Stimulated activated CD8-positive, alpha-beta memory T cell treated with anti-CD3 and anti-CD28 coated beads, Interleukin-4, amount 100 ng/mL, for 1 hour (primary cell): ENCODE measurements around the gene SFR1.

Experiments
- DNase-seq, 2 donors: peaks; one replicate each; pipeline ENCODE4 v3.0.0-alpha.2; 2020; ENCODE audit warnings: low read depth in 2 of 2, low spot score in 1 of 2

Gene SFR1, protein sequence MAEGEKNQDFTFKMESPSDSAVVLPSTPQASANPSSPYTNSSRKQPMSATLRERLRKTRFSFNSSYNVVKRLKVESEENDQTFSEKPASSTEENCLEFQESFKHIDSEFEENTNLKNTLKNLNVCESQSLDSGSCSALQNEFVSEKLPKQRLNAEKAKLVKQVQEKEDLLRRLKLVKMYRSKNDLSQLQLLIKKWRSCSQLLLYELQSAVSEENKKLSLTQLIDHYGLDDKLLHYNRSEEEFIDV

DNA sequence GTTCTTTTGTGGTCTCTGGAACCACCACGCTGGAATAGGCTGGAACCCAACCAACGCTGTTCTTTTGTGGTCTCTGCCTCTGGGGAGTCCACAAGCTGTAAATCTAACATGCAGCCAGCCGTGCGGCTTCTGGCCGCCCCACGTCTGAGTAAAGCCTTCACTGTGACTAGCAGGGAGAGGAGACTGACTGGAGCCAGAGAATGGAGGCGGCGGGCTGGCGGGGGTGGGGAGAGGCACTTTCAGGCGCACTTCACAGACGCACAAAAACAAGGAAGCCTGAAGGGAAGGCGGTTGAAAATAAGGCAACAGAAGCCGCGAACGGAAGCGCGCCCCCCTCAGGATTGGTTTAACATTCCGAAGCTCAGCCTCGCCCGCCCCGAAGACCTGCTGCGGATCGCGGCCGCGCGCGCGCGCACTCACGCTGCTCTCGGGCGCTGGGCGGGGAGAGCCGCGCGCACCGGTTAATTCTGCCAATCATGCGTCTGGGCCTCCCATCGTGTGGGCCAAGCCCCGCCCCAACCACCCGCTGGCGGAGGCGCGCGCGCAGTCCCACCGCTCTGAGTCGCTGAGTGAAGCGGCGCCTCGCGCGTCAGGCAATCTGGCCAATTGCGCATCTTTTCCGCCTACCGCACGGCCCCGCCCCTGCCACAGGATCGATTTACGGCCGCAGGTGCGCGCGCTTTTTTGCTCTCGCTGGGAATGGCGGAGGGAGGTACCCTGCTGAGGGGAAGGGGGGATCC lies at the start of gene SFR1:
Gene SFR1, plus strand, starts transcription at position 687 of the 740 bp plus-strand sequence. Its CDS starts 13 bp downstream, at position 700.
- peak; percentile 91 to 99 for DNase-seq

DNA sequence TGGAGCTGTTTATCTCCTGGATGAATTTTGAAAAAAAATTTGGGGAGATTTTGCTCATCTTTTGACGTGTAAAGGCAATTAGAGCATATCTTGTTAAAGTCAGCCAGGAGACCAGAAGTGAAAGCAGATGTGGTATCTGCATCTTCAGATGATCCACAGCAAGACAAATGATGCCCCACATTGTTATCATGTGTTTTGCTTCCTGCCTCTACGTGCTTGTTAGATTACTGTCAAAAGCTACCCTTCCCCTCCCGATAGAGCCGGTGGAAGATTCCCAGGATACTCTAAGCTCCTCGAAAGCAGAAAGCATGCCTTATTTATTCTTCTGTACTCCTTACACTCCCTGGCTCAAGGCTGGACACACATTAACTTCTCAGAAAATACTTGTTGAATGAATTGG lies 49.2 kb upstream of the SFR1 start:
- no peak for DNase-seq

DNA sequence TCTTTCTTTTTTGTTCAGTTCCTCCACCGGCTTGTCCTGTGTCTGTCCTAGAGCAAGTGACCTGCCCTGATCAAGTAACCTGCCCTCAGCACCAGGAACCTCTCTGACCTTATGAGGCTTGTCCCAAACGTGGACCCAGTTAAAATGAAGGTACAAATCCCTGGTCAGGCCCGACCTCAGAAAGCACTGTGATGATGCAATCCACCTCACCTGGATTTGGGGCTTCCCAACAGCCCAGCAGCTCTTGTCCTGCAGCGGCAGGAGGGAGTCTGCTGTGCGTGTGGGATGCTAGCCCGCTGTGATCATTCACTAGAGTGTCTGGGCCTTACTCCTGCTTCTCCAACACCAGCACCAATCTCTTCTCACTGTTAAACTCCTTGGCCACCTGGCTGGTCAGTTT lies 47.5 kb upstream of the SFR1 start:
- no peak for DNase-seq

DNA sequence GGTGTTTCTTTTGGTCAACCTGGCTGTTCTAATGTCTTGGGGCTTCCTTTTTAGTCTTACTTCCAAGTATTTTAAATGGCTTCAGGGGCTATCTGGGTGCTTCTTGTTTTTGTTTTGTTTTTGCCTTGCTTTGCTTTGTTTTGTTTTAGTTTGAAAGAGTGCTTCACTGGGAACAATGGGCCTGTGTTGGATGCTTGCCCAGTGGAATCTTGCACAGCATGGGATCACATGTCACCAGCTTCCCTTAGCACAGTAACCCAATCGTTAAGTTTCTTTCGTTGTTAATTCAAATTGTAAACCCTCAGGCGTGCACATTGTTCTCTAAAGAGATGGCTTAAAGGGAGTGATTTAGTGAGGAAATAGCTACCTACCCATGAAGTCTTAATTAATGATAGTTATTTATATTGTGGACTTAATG lies 45.2 kb upstream of the SFR1 start:
- no peak for DNase-seq

DNA sequence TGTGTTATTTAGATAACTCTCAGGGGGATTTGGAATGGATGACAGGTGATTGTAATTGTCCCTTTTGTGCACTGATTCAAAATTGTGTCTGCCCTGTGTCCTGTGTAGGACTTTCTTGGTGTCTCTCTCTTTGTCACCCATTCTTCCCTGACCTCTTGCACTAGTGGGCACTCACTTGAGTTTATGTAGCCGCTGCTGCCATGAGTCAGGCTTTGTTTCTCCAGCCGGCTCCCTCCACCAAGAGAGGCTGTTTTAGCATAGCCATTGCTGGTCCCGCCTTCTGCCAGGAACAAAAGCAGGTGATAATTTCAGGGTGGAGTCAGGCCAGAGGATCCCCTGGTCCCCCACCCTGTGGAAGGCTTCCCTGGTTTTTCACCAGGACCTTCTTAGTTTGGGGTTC lies 44.7 kb upstream of the SFR1 start:
- DNase-seq, result no peak

DNA sequence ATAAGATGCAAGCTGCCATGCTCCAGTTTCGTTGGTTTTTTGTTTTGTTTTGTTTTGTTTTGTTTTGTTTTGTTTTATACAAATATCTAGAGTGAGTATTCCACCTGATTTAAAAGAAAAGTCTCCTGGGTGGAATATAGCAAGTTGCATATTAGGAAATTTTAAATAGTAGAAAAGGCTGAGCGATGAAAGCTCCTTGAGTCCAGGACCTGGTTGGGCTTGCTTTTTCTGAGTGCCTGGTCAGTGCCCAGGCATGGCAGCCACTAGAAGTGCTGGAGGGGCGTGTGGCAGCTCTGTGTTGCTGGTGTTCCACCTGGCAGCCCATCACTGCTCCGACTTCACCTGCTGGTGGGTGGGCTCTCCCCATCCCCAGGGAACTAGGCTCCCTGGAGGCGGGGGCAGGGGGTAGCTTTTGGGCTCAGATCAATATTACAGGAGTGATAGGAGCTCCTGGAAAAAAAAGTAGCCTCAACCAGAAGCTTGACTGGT lies 44.3 kb upstream of the SFR1 start:
- no peak for DNase-seq

DNA sequence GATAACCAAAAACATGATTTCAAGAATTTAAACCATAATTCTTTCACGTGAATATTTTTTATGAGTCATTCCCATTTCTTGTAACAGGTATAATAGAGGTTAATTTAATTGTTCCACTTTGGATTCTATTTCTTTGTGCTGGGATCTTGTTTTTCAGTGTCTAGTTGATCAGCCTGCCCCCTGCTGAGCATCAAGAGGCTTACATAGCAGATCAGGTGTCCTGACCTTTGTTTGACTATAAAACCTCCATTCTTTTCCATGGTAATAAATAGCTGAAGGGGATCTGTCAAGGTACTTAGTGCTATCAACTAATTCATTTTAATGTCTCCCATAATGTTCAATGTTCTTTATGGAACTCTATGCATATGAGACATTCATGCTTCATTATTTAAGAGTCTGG lies 41.2 kb upstream of the SFR1 start:
- no peak for DNase-seq

DNA sequence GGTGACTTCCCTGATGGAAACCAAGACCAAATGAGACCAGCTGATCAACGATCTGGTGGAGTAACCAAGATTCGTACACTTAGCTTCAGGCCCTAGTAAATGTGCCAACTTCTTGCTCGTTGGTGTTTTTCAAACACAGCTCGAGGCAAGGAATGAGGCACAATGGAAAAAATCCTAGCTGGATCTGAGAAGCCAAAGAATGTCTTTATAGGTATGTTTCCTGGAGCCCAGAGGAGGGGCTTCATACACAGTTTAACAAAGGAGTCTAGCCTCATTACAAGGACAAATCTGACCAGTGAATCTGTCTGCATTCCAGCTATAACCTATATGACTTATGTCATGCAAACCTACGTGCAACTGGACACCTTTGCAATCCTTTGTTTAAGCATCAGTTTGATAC lies 40.0 kb upstream of the SFR1 start:
- no peak for DNase-seq

DNA sequence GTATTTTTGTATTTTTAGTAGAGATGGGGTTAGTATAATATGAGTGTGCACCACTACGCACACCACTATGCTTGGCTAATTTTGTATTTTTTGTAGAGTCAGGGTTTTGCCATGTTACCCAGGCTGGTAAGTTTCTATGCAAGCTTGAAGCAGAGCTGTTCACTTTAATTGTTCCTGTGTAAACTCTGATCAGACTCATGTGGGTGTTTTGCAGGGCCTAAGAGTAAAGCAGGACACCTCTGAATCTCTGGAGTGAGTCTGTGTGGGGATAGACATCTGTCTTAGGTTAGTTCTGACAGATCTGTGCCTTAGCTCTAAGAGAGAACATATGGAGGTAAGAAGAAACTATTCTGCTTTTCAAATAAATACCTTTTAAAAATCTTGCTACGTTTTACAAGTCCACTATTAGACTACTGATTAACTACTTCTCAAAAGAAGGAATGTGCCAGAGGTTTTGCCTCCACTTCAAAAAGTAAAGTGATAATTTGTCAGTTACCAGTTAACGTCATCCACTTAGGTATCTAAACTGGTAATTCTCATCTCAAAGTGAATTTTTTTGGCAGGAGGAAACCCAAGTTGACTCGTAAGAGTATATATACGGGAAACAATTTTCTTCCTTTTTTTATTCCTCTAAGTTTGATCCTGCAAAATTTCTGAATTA lies 37.4 kb upstream of the SFR1 start:
- DNase-seq, result no peak

DNA sequence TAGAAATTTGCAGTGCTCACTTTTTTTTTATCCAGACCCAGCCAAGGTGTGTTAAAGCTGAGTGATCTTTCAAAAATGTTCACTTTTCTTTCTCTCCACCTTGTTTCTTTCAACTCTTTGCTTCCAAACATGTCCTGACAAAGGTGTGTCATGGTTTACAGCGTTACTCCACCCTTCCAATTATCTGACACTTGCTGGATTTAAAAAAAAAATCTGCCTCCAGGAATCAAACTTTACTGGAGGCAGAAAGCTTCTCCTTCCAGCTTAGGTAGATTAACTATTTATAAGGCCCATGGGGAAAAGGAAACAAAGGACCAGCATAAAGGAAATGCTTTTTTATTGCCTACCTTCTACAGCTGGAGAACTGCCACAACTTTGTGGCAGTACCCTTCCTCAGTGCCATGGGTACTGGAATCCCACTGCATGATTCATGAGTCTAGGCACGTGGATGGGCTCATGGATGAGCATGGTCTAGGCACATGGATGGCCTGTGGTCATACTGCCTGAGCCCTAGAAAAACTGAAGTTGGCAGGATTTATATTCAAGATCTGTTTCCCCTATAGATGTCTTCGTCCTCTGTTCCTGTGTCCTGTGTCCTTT lies 36.1 kb upstream of the SFR1 start, which contains the start of gene COL17A1:
Gene COL17A1, minus strand, starts transcription at position 80 of the 600 bp plus-strand sequence. CDS start 5,207 bp downstream, outside the sequence.
- no peak for DNase-seq

DNA sequence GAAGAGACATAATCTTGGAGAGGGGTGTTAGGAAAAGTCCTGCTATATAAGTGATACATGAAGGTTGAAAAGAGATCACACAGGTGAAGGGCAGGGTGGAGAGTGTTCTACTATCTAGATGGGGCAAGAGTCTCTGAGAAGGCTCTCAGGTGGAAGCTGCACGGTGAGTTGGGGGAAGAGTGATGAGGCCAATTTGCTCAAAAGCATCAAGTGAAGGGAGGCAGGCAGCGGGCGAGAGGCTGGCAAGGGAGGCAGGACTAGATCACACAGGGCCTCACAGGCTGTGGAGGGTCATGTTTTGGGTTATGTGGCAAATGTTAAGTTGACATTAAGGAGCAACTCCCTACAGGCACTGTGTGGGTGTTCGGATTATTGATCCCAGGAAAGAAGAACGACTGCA lies 33.7 kb upstream of the SFR1 start:
- DNase-seq, result no peak

DNA sequence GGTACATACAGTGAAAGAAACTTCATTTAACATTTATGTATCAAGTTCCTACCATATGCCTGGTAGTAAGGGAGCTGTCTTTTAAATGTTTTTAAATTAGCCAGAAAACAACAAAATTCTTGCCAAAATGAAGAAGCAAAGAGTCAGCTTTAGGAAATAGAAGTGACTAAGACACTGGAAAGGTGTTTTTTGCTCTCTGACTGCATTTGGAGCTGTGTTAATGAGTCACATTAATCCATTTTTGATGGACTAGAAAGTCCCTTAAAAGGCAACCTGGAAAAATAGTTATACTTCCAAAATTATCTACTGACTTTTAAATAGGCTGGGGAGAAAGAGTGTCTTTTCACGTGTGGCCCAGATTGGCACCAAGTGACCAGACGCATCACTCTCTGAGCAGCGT lies 32.4 kb upstream of the SFR1 start:
- no peak for DNase-seq

DNA sequence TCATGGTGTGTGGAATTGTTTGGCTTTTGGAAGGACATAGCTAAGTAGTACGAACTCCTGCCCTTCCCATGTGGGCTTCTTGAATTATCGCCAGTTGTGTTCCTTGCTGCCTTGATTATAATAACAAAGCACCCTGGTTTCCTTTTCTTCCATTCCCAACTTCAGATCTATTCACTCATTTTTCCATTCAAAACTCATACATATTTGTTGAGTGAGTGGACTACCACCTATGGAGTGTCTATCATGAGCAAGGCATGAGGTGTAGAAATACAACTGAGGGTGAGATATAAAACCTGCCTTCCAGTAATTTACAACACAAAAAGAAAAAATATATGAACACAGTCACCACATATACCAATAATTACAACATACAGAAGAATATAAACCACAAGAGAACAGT lies 31.4 kb upstream of the SFR1 start:
- DNase-seq, result no peak

DNA sequence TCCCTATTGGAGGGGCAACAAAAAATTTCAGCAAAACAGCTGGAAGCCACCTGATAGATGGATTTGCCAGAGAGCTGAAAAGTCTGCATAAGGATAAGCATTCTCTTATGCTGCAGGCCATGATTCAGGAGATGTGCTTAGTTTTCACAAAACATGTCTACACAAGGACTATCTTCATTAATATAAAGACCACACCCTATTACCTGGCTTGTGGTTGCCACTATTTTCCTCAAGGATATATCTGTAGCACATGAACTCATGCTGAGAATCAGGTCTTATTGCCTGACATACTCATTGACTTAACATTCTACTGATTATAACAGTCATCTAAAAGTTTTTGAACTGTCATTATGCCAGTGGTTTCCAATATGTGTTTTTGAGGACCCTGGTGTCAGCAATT lies 29.2 kb upstream of the SFR1 start:
- no peak for DNase-seq

DNA sequence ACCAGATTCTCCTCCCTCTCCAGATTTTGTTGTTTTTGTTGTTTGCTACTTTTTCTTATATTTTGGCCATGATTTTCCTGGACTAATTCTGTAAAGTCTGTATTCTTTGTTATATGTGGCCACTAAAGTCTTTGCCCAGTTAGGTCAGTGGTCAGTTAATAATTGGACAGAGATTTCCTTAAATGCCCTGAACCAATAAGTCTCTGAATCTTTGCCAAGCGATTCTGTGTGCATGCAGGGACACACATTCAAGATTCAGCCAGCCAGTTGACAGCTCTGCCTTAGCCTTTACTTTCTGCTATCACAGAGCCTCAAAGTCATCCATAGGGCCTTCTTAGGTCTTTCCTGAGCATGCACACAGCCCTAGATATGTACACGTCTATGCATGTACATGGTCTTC lies 25.3 kb upstream of the SFR1 start:
- no peak for DNase-seq

DNA sequence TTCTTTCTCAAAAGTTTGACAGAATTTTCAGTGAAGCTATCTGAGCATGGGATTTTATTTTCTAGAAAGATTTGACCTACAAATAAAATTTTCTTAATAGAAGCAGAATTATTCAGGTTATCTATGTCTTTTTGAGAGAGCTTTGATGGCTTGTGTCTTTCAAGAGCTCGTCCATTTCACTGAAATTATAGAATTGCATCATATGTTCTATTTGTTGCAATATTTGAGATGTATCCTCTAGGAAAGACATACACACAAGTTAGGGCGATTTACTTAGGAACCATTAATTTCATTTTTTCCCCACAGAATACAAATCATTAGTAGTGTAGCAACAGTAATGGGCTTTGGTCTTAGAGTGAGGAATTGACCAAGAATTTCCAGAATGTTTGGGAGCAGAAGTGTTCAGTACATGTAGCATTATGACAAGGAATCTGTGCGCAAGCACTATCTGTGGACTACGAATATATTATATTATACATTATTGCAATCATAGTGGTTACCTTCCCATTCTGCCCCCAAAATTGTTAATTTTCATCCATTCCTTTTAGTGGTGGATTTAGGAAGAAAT lies 23.5 kb upstream of the SFR1 start:
- DNase-seq, result no peak

DNA sequence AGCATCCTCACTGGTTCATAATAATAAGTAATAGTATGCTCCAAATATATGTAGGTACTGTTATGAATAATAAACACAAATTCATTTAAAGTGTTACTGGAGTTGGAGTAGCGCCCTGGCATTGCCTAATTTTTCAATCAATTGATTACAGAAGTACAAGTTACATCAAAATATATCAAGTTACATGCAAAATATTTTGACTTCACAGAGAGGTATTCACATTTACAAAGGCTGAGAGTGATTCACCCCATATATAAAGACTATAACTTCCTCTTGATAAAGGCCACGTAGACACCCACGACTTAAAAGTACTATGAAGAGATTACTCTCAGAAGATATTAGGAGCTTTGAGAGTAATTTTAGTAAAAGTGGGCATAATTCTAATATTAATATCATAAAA lies 22.7 kb upstream of the SFR1 start:
- no peak for DNase-seq

DNA sequence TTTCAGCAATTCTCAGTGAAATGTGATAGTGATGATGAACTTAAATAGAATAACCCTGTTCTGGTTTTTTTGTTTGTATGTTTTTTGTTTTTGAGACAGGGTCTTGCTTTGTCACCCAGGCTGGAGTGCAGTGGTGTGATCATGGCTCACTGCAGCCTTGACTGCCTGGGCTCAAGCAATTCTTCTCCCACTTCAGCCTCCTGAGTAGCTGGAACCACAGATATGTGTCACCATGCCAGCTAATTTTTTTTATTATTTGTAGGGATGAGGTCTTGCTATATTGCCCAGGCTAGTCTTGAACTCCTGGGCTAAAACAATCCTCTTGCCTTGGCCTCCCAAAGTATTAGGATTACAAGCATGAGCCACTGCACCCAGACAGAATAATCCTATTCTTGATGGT lies 22.0 kb upstream of the SFR1 start:
- no peak for DNase-seq

DNA sequence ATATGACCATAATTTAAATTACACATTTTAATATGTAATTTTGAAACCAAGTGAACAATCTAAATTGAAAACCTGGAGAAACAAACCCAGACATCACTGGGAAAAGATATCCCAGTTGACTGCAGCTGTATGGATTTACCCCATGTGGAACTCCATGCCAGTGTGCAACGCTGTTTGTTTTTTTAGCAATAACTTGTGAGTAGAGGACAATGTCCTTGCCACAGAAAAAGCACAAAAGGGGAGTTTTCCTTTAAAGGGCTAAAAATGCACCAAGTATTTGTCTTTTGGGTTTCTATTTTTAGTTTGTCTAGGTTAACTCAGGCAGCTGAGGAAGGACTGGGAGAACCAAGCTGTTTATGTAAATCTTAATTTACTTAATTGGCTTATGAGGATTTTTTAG lies 21.2 kb upstream of the SFR1 start:
- no peak for DNase-seq

DNA sequence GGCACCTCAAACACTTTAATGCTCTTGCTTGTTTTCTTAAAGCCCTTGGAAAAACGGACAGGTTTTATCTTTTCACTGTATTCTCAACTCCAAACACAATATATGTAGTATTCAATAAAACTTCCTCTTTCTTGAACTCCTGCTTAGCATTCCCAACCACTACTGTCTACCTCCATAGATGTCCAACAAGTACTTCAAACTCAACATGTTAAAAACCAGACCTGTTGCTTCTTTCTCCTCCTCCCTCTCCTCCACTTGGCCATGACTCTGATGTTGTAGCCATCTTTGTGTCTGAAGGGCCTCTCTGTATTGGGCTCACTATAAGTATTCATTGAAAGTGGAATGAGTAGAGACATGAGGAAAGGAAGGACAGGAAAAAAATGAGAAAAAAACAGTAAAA lies 20.1 kb upstream of the SFR1 start:
- DNase-seq, result no peak

DNA sequence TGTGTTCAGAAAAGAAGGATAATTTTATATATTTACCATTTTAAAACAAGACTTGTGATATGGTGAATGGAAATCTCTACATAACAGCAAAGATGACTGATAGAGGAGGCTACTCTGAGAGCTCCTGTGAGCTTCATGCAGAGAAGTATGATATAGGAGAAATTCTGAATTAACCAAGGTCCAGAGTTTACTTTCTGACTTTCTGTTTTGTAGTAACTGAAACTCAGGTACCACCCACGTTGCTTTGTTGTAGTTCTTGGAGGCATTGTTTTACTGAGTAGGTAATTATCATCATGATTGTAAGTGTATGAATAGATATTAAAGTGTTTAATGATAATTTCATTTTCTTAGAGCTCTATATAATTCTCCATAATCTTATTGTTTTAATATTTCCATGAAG lies 18.0 kb upstream of the SFR1 start:
- DNase-seq, result no peak
